CD14-positive monocyte (primary cell): ENCODE data around the gene APOB. TPM values are rescaled to one million over a fixed set of nuclear protein-coding genes. Genes with fewer than 3 reads are reported as not detected.

ENCODE experiments used
- DNase-seq, 3 donors: peaks; one replicate each; pipeline ENCODE4 v3.0.0-alpha.2; 2011 to 2022
- H2AFZ ChIP-seq: 2 replicates; pipeline ENCODE4 v1.6.0; 2012; ENCODE audit warnings: mild to moderate bottlenecking, low read depth, low read length, inconsistent platforms; ENCODE audit not compliant: insufficient read depth, poor library complexity, severe bottlenecking
- H3K27ac ChIP-seq, 2 donors: 1 replicate in 1 of 2; 2 replicates in 1 of 2; pipeline ENCODE4 v1.5.1; 2012 to 2013; ENCODE audit warnings: low read length in 2 of 2, control low read depth in 1 of 2, inconsistent platforms in 1 of 2, low read depth in 1 of 2, mild to moderate bottlenecking in 1 of 2
- H3K27me3 ChIP-seq, 2 donors: one replicate each; pipeline versions ENCODE4 v1.6.0 to v1.6.1; 2011 to 2013; ENCODE audit warnings: low read length in 2 of 2; ENCODE audit not compliant: control insufficient read depth in 2 of 2, insufficient read depth in 2 of 2
- H3K36me3 ChIP-seq, 2 donors: replicated peaks in 1 of 2; 1 replicate in 1 of 2; 2 replicates in 1 of 2; pipeline versions ENCODE4 v1.5.1 to v1.6.1; 2012 to 2013; ENCODE audit warnings: low read length in 2 of 2, control low read depth in 1 of 2, inconsistent platforms in 1 of 2, mild to moderate bottlenecking in 1 of 2; ENCODE audit not compliant: insufficient read depth in 2 of 2, control insufficient read depth in 1 of 2
- H3K4me1 ChIP-seq, 2 donors: 1 replicate in 1 of 2; 2 replicates in 1 of 2; pipeline versions ENCODE4 v1.5.1 to v1.6.1; 2012 to 2013; ENCODE audit warnings: low read length in 2 of 2, control low read depth in 1 of 2, inconsistent platforms in 1 of 2, mild to moderate bottlenecking in 1 of 2, moderate library complexity in 1 of 2; ENCODE audit not compliant: insufficient read depth in 2 of 2, control insufficient read depth in 1 of 2
- H3K4me2 ChIP-seq: replicated peaks from 2 replicates; pipeline ENCODE3; 2012; ENCODE audit warnings: low read length, moderate library complexity, mild to moderate bottlenecking; ENCODE audit not compliant: poor library complexity, severe bottlenecking; ENCODE audit errors: extremely low read depth
- H3K4me3 ChIP-seq, 3 experiments: fragments of 200-600 bp in 1 of 3; sonication (generic) in 1 of 3; replicated peaks in 1 of 3; 1 replicate in 2 of 3; 2 replicates in 1 of 3; pipeline ENCODE4 v1.5.1; 2011 to 2013; ENCODE audit warnings: low read length in 3 of 3, mild to moderate bottlenecking in 3 of 3, control low read depth in 2 of 3, low read depth in 2 of 3, inconsistent platforms in 1 of 3, moderate library complexity in 1 of 3
- H3K79me2 ChIP-seq: 2 replicates; pipeline ENCODE4 v1.6.0; 2012; ENCODE audit warnings: mild to moderate bottlenecking, control low read depth, inconsistent platforms, low read length, moderate library complexity; ENCODE audit not compliant: insufficient read depth
- H3K9ac ChIP-seq: 2 replicates; pipeline ENCODE4 v1.6.0; 2017; ENCODE audit warnings: low read length, mild to moderate bottlenecking; ENCODE audit not compliant: insufficient read depth, poor library complexity, severe bottlenecking
- H3K9me3 ChIP-seq, 2 donors: replicated peaks in 1 of 2; 1 replicate in 1 of 2; 2 replicates in 1 of 2; pipeline versions ENCODE4 v1.5.1 to v1.6.1; 2012 to 2013; ENCODE audit warnings: low read length in 2 of 2, control low read depth in 1 of 2; ENCODE audit not compliant: control insufficient read depth in 1 of 2, insufficient read depth in 1 of 2
- H4K20me1 ChIP-seq: 2 replicates; pipeline ENCODE4 v1.6.0; 2012; ENCODE audit warnings: mild to moderate bottlenecking, low read length, control low read depth, moderate library complexity; ENCODE audit not compliant: insufficient read depth
- H3K27ac Mint-ChIP-seq, 7 donors: one replicate each; pipeline ENCODE4 v1.8.0; 2020; ENCODE audit warnings: mild to moderate bottlenecking in 7 of 7, mixed read lengths in 7 of 7, moderate library complexity in 6 of 7, inconsistent platforms in 2 of 7
- H3K27me3 Mint-ChIP-seq, 3 donors: one replicate each; pipeline ENCODE4 v1.8.0; 2021 to 2022; ENCODE audit warnings: low read depth in 3 of 3, mild to moderate bottlenecking in 3 of 3, mixed read lengths in 3 of 3, moderate library complexity in 3 of 3, inconsistent platforms in 1 of 3
- H3K36me3 Mint-ChIP-seq, 2 donors: one replicate each; pipeline ENCODE4 v1.8.0; 2020; ENCODE audit warnings: mixed read lengths in 2 of 2, inconsistent platforms in 1 of 2, mild to moderate bottlenecking in 1 of 2
- H3K4me1 Mint-ChIP-seq: one replicate; pipeline ENCODE4 v1.8.0; 2020; ENCODE audit warnings: mild to moderate bottlenecking, mixed read lengths
- H3K4me3 Mint-ChIP-seq, 2 donors: one replicate each; pipeline ENCODE4 v1.8.0; 2020; ENCODE audit warnings: mild to moderate bottlenecking in 2 of 2, mixed read lengths in 2 of 2, moderate library complexity in 1 of 2
- H3K9me3 Mint-ChIP-seq, 7 donors: one replicate each; pipeline ENCODE4 v1.8.0; 2020 to 2022; ENCODE audit warnings: mixed read lengths in 7 of 7, mild to moderate bottlenecking in 6 of 7, moderate library complexity in 6 of 7, inconsistent platforms in 2 of 7
- WGBS: methylation state at CpG from one replicate; pipeline ENCODE4 v1.1.5; 2013; ENCODE audit warnings: missing lambda C conversion rate; ENCODE audit not compliant: insufficient coverage; 5-methylcytosine and 5-hydroxymethylcytosine counted together
- intact Hi-C, 2 donors: fragments of 100-400 bp; cut with micrococcal nuclease; formaldehyde crosslinking; loops; one replicate each; pipeline versions ENCODE4 v1.15.0 to v1.15.1; 2023
- polyA plus RNA-seq, 3 donors: library from polyadenylated mRNA; depleted of rRNA in 1 of 3; unstranded in 2 of 3; stranded (reverse) in 1 of 3; fragments of 300-500 nt in 2 of 3; fragments of >200 nt in 1 of 3; fragmentation: Illumina TruSeq in 2 of 3; gene quantifications; 1 replicate in 2 of 3; 2 replicates in 1 of 3; pipeline ENCODE4 v1.2.3, GENCODE V29; 2012 to 2021
- TF ChIP-seq, protein P1 (sequence below): fragments of 200-600 bp; IDR thresholded peaks from one replicate; pipeline ENCODE4 v1.8.0; 2022; ENCODE audit warnings: antibody characterized with exemption, mild to moderate bottlenecking

The APOB gene
- polyA plus RNA-seq, 3 donors: 0.02 TPM; not detected in 2

DNA sequence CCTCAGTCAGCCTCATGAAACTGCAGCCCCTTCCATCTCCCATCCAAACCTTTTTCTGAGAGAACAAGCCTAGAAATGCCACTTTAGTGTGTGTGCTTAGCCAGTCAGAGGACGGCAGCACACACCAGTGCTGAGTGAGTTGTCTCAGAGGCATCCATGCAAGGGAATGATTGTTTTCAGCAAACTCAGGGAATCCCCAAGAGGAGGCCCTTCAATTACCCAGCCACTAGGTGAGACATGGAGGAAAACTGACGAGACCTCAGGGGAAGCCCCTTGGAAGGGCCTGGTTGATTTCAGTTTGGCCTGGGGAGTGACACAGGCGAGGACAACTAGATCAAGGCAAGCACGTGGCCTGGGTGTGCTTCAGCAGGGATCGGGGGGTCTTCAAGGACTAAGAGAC is 49.7 kb downstream of the APOB start:
- peaks cover 0 to 2% (median 0%) of the 10 kb centered on the region in 3 donors for H3K27me3 Mint-ChIP-seq
- intact Hi-C loops: no loop called here
- no peaks in the 10 kb centered on the region for H3K4me1 Mint-ChIP-seq
- Histone ChIP-seq H4K20me1 (no peaks in the 10 kb centered on the region), H3K9me3 (no peaks in the 10 kb centered on the region), H3K4me2 (no peak overlapping the region), H3K27ac (no peak overlapping the region), H2AFZ (no peak overlapping the region), H3K36me3 (no peaks in the 10 kb centered on the region), H3K27me3 (no peaks in the 10 kb centered on the region), H3K79me2 (no peaks in the 10 kb centered on the region), H3K4me3 (no peak overlapping the region), H3K9ac (no peak overlapping the region), H3K4me1 (no peaks in the 10 kb centered on the region)
- no peak overlapping the region for H3K4me3 Mint-ChIP-seq
- 96% methylated on average over 4 of the region's 5 CpGs for WGBS
- H3K36me3 Mint-ChIP-seq: no peaks in the 10 kb centered on the region
- no peak for DNase-seq
- TF ChIP-seq, protein P1, sequence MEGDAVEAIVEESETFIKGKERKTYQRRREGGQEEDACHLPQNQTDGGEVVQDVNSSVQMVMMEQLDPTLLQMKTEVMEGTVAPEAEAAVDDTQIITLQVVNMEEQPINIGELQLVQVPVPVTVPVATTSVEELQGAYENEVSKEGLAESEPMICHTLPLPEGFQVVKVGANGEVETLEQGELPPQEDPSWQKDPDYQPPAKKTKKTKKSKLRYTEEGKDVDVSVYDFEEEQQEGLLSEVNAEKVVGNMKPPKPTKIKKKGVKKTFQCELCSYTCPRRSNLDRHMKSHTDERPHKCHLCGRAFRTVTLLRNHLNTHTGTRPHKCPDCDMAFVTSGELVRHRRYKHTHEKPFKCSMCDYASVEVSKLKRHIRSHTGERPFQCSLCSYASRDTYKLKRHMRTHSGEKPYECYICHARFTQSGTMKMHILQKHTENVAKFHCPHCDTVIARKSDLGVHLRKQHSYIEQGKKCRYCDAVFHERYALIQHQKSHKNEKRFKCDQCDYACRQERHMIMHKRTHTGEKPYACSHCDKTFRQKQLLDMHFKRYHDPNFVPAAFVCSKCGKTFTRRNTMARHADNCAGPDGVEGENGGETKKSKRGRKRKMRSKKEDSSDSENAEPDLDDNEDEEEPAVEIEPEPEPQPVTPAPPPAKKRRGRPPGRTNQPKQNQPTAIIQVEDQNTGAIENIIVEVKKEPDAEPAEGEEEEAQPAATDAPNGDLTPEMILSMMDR: no peak
- H3K9me3 Mint-ChIP-seq: peaks cover 0 to 2% (median 0%) of the 10 kb centered on the region in 7 donors
- H3K27ac Mint-ChIP-seq: peak overlapping the region in 1 of 7 donors; percentile 38

DNA sequence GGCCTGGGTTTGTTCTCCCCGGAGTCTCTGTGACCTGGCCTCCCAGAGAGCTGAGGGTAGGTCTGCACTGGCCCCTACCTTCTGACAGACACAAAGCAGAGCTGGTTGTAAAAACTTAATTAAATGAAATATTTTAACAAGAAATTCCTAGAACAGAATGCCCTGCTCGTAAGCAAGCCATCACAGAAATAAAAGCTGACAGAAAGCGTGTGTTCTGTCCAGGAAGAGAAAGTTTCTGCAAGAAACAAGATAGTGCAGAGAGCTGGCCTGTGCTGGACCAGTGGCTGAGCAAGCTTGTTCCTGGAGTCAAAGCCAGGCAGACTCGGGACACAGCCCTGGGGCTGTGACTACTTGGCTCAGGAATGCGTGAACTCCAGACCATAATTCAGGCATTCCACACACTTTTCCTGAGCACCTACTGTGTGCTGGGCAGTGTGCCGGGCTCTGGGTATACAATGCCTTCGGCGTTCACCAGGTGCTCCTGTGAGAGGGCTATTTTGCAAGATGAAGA is 51.6 kb downstream of the APOB start:
- H3K4me3 Mint-ChIP-seq: no peak overlapping the region
- H3K4me3 ChIP-seq: no peak overlapping the region
- TF ChIP-seq, protein P1: no peak
- no peak for DNase-seq
- no peaks in the 10 kb centered on the region for H3K36me3 Mint-ChIP-seq
- WGBS: 66% methylated on average over 4 of the region's 8 CpGs
- no peaks in the 10 kb centered on the region for H3K4me1 ChIP-seq
- H3K9me3 ChIP-seq: no peaks in the 10 kb centered on the region
- no peak overlapping the region for H3K27ac ChIP-seq
- no peaks in the 10 kb centered on the region for H3K79me2 ChIP-seq
- no peaks in the 10 kb centered on the region for H3K36me3 ChIP-seq
- intact Hi-C loops: no loop called here
- no peak overlapping the region for H3K9ac ChIP-seq
- no peak overlapping the region for H3K27ac Mint-ChIP-seq
- no peak overlapping the region for H3K4me2 ChIP-seq
- no peaks in the 10 kb centered on the region for H3K4me1 Mint-ChIP-seq
- H3K27me3 Mint-ChIP-seq: peaks cover 0 to 2% (median 0%) of the 10 kb centered on the region in 3 donors
- no peak overlapping the region for H2AFZ ChIP-seq
- no peaks in the 10 kb centered on the region for H3K27me3 ChIP-seq
- peaks cover 0 to 3% (median 0%) of the 10 kb centered on the region in 7 donors for H3K9me3 Mint-ChIP-seq
- H4K20me1 ChIP-seq: no peaks in the 10 kb centered on the region
